Fibroblast of lung (primary cell): ENCODE measurements around the gene APOBEC2.

Source experiments
- EZH2 ChIP-seq: IDR thresholded peaks from 2 replicates; pipeline ENCODE4 v1.5.1; 2012; ENCODE audit warnings: low read length, control low read depth, mild to moderate bottlenecking; ENCODE audit errors: missing control alignments
- TF ChIP-seq, protein P1 (sequence below), 2 donors: IDR thresholded peaks in 1 of 2; conservative IDR thresholded peaks in 1 of 2; 1 replicate in 1 of 2; 2 replicates in 1 of 2; pipeline ENCODE4 v1.5.1; 2011 to 2012; ENCODE audit warnings: low read length in 2 of 2, control low read depth in 1 of 2, inconsistent platforms in 1 of 2, low read depth in 1 of 2, mild to moderate bottlenecking in 1 of 2

DNA sequence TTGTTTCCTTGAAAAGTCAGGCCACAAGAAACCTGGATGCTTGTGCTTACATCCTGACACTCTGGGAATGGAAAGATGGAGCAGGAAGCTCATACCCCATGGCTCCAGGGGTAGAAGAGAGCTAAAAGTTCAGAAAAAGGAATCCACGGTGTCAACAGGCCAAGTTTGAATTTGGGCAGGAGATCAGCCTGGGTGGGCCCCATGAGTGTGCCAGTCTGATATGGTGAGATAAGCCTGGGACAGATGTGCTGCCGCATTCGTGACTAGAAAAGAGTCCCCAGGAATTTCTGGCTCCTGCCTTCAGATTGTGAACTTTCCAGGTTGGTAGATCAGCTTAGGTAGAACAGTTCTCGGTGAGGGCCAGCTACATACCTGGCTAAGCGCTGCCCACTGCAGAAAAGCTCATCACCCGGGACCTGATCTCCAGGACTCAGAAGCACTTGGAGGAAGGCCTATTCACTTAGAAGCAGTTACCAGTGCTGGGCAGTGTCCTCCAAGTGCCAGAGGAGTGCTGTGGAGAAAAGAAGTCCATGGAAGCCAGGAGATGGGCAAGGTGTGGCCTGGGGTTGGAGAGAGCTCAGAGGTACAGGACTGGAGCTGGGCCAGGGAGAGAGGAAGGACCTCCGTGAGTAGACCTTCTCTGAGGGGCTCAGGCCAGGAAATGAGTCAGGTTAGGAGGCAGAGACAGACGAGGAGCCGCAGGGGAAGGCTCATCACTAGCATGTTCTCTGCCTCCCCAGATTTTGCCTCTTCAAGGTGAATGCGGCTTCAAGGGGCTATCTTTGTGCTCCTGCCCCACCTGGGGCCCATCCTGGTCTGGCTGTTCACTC, 10.6 kb upstream of the APOBEC2 start, which contains the start of gene TSPO2:
- TF ChIP-seq, protein P1, sequence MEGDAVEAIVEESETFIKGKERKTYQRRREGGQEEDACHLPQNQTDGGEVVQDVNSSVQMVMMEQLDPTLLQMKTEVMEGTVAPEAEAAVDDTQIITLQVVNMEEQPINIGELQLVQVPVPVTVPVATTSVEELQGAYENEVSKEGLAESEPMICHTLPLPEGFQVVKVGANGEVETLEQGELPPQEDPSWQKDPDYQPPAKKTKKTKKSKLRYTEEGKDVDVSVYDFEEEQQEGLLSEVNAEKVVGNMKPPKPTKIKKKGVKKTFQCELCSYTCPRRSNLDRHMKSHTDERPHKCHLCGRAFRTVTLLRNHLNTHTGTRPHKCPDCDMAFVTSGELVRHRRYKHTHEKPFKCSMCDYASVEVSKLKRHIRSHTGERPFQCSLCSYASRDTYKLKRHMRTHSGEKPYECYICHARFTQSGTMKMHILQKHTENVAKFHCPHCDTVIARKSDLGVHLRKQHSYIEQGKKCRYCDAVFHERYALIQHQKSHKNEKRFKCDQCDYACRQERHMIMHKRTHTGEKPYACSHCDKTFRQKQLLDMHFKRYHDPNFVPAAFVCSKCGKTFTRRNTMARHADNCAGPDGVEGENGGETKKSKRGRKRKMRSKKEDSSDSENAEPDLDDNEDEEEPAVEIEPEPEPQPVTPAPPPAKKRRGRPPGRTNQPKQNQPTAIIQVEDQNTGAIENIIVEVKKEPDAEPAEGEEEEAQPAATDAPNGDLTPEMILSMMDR (conservative IDR thresholded peaks at IDR 0.05 in 1 of 2, IDR thresholded peaks at IDR 0.05 in 1 of 2; ENCODE audit: low read depth in 1 of 2, low read length in 2 of 2) = no peak
- TF ChIP-seq EZH2 = no peak
